ENCODE data around the gene PCYT2. TPM values are rescaled to one million over a fixed set of nuclear protein-coding genes. Genes with fewer than 3 reads are reported as not detected.

PCYT2 gene
- total RNA-seq, 1 donor from 2014 or later: 44.1 TPM

DNA sequence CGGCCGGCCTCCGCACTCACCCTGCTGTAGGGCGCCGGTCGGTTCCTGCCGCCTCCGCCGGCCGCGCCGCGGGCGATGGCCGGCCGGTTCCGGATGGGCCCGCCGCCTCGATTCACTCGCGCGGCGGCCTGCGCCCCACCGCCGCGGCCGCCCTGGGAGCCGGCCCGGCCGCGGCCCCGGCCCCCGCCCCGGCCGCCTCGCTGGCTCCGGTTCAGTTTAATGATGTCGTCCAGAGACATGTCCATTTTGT, 20.0 kb downstream of the PCYT2 start:
- CTCF ChIA-PET: no interaction called here
- no peaks in the 10 kb centered on the region for H3K9me3 Mint-ChIP-seq
- H3K27ac Mint-ChIP-seq: peak overlapping the region; percentile 93
- peaks cover 50% of the 10 kb centered on the region for H3K36me3 Mint-ChIP-seq (ENCODE audit: low read depth)
- H3K4me3 Mint-ChIP-seq: peak overlapping the region; percentile 94
- peak; percentile 48 for DNase-seq
- ATAC-seq (ENCODE audit: low read depth): no peak
- no peaks in the 10 kb centered on the region for H3K27me3 Mint-ChIP-seq
- TF ChIP-seq, protein P1, sequence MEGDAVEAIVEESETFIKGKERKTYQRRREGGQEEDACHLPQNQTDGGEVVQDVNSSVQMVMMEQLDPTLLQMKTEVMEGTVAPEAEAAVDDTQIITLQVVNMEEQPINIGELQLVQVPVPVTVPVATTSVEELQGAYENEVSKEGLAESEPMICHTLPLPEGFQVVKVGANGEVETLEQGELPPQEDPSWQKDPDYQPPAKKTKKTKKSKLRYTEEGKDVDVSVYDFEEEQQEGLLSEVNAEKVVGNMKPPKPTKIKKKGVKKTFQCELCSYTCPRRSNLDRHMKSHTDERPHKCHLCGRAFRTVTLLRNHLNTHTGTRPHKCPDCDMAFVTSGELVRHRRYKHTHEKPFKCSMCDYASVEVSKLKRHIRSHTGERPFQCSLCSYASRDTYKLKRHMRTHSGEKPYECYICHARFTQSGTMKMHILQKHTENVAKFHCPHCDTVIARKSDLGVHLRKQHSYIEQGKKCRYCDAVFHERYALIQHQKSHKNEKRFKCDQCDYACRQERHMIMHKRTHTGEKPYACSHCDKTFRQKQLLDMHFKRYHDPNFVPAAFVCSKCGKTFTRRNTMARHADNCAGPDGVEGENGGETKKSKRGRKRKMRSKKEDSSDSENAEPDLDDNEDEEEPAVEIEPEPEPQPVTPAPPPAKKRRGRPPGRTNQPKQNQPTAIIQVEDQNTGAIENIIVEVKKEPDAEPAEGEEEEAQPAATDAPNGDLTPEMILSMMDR (IDR thresholded peaks at IDR 0.05): no peak
- POLR2A ChIA-PET: interaction anchor here (0.5 to 2.5 kb wide), 4 partner anchors 22 to 373 kb away, joined by 3 to 9 read pairs (median 3); partner anchors contain the start of gene MCRIP1
- intact Hi-C loops (cut with micrococcal nuclease): loop anchor here (1.0 kb wide), 4 partner anchors 19 to 37 kb away; partner anchors contain the start of genes P4HB and PCYT2
- peaks cover 29% of the 10 kb centered on the region for H3K4me1 Mint-ChIP-seq

DNA sequence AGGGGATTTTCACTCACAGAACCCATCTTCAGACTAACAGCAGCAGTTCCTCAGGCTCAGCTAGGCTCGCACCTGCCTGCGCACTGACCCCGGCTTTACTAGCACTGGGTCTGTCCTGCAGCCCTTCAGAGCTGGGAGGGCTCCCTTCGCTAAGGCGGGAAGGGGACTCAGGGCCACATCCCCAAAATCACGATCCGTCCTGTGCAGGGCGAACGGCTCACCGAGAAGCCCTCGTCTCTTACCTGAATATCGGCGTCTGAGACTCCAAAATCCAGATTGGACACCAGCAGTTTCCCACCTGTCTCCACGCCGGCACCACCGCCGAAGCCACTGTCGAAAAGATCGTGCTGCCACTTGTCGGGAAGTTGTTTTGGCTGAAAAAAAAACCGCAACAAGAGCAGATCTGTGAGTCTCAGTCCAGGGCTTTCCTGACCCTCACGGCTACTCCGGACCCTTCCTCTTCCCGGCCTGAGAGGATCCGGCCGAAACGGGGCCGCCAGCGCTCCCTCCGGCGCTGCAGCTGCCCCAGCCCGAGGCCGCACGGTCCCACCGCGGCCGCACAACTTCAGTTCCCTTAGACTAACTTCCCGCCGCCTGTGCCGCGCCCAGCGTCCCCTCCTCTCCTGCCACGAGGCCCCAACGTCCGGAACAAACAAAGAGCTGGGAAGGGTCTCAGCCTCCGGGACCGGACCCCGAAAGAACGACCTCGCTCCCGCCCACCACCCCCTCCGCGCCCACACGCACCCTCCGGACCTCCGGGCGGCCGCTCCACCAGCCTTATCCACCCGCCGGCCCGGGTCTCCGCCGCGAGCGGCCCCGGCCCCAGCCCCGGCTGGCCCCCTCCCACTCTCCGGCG, 20.5 kb downstream of the PCYT2 start:
- H3K27me3 Mint-ChIP-seq: no peaks in the 10 kb centered on the region
- H3K36me3 Mint-ChIP-seq (ENCODE audit: low read depth): peaks cover 54% of the 10 kb centered on the region
- H3K4me1 Mint-ChIP-seq: peaks cover 30% of the 10 kb centered on the region
- intact Hi-C loops (cut with micrococcal nuclease): loop anchor here (1.0 kb wide), 4 partner anchors 18 to 38 kb away; partner anchors contain the start of genes P4HB and PCYT2
- ChIA-PET CTCF (no interaction called here), POLR2A (interaction anchor here (0.9 to 2.5 kb wide), 3 partner anchors 19 to 57 kb away, joined by 3 to 9 read pairs (median 4); partner anchors contain the start of gene MCRIP1)
- peak overlapping the region; percentile 84 for H3K27ac Mint-ChIP-seq
- ATAC-seq (ENCODE audit: low read depth) (no peak), DNase-seq (no peak)
- TF ChIP-seq, protein P1 (IDR thresholded peaks at IDR 0.05): no peak
- H3K4me3 Mint-ChIP-seq: peak overlapping the region; percentile 88
- H3K9me3 Mint-ChIP-seq: no peaks in the 10 kb centered on the region

DNA sequence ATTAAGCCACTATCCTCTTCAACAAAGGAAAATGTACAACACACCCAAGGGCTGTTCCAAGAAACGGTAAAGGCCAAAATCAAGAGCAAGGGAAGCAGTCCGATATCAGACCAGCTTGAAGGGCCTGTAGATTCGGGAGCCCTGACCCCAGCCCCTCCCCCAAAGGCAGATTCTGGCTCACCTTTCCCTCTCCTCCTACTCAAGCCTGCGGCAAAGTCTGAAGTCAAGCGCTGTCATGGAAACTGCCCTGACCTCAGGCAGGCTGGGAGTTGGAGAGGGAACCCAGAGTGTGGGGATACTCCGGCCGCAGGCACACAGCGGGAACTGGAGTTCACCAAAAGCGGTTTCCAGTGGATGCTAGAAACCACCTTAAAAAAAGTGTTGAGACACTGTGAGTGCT, 21.6 kb downstream of the PCYT2 start:
- TF ChIP-seq, protein P1 (IDR thresholded peaks at IDR 0.05): no peak

DNA sequence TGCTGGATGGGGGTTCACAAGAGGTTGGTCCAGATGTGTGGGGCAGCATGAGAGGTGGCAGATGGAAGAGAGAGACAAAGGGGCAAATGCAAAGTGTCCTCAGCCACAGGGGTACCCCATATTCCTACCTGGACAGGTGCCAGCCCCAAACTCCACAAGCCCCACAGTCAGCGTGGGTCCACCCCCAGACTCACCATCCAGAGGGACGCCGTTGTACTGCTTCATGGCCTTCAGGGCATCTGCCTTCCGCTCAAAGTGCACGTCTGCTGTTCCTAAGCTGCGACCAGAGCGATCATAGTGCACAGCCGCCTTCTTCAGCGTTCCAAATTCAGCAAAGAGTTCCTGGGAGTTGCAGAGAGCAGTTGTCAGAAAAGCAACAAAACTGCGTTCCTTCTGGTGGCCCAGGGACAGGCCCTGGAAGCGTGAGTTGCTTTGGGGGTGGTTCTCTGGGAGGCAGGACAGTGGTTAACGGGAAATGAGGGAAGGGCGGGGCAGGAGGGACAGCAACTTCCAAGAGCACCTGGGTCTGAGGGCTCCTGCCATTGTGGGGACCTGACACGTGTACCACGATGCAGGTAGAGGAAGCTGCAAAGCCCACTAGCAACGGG, 22.1 kb downstream of the PCYT2 start:
- Mint-ChIP-seq H3K4me3 (peak overlapping the region; percentile 48), H3K4me1 (peaks cover 31% of the 10 kb centered on the region), H3K27ac (no peak overlapping the region), H3K36me3 (ENCODE audit: low read depth) (peaks cover 59% of the 10 kb centered on the region), H3K27me3 (no peaks in the 10 kb centered on the region), H3K9me3 (no peaks in the 10 kb centered on the region)
- POLR2A ChIA-PET: interaction anchor here (0.6 to 2.5 kb wide), 2 partner anchors 19 to 28 kb away, joined by 3 to 9 read pairs; no protein-coding TSS in a partner anchor
- ATAC-seq (ENCODE audit: low read depth) (no peak), DNase-seq (no peak)
- CTCF ChIA-PET: no interaction called here
- intact Hi-C loops (cut with micrococcal nuclease): no loop called here
- TF ChIP-seq, protein P1 (IDR thresholded peaks at IDR 0.05): no peak

More for the DNA sequence above, 21.6 kb downstream of the PCYT2 start:
- ATAC-seq (ENCODE audit: low read depth): no peak
- no peaks in the 10 kb centered on the region for H3K9me3 Mint-ChIP-seq
- H3K4me1 Mint-ChIP-seq: peaks cover 31% of the 10 kb centered on the region
- intact Hi-C loops (cut with micrococcal nuclease): no loop called here
- POLR2A ChIA-PET: interaction anchor here (0.6 to 2.5 kb wide), 2 partner anchors 20 to 29 kb away, joined by 3 to 9 read pairs; no protein-coding TSS in a partner anchor
- DNase-seq: no peak
- CTCF ChIA-PET: no interaction called here
- peaks cover 56% of the 10 kb centered on the region for H3K36me3 Mint-ChIP-seq (ENCODE audit: low read depth)
- H3K27ac Mint-ChIP-seq: no peak overlapping the region
- no peaks in the 10 kb centered on the region for H3K27me3 Mint-ChIP-seq
- H3K4me3 Mint-ChIP-seq: peak overlapping the region; percentile 48

Data from activated B cell treated with CpG ODN at 0.5 μM for 24 hours (primary cell).